ENCODE results near the gene PLB1.
A peak's percentile ranks its signal among the peaks of the same experiment; 100 is the strongest.
"Not testable (repeated sequence)": the region's sequence is repeated elsewhere in the genome, so short reads cannot be mapped to it uniquely, and the experiment has no call there.

PLB1 gene

GRCh38 chr2:28665811-28666377 lies 170.0 kb downstream of the PLB1 start:
- not testable (repeated sequence) for DNase-seq (ENCODE audit: low read depth, low spot score)

GRCh38 chr2:28666496-28667184 lies 170.8 kb downstream of the PLB1 start:
- DNase-seq (ENCODE audit: low read depth, low spot score) = no peak

GRCh38 chr2:28667261-28667660 lies 171.4 kb downstream of the PLB1 start:
- DNase-seq (ENCODE audit: low read depth, low spot score) = no peak

GRCh38 chr2:28668106-28668814 lies 172.4 kb downstream of the PLB1 start:
- no peak for DNase-seq (ENCODE audit: low read depth, low spot score)

- no peak for DNase-seq (ENCODE audit: low read depth, low spot score)
These were observed 173.0 kb downstream of the PLB1 start for GRCh38 chr2:28668880-28669279.

GRCh38 chr2:28670856-28671255 lies 175.0 kb downstream of the PLB1 start:
- no peak for DNase-seq (ENCODE audit: low read depth, low spot score)

- no peak for DNase-seq (ENCODE audit: low read depth, low spot score)
These were observed 177.5 kb downstream of the PLB1 start for GRCh38 chr2:28673338-28673737.

- no peak for DNase-seq (ENCODE audit: low read depth, low spot score)
These were observed 178.3 kb downstream of the PLB1 start for GRCh38 chr2:28674062-28674712.

GRCh38 chr2:28674713-28675068 lies 178.8 kb downstream of the PLB1 start:
- no peak for DNase-seq (ENCODE audit: low read depth, low spot score)

- no peak for DNase-seq (ENCODE audit: low read depth, low spot score)
These were observed 180.4 kb downstream of the PLB1 start for GRCh38 chr2:28676152-28676835.

GRCh38 chr2:28678175-28678855 lies 182.5 kb downstream of the PLB1 start:
- no peak for DNase-seq (ENCODE audit: low read depth, low spot score)

GRCh38 chr2:28678944-28679343 lies 183.1 kb downstream of the PLB1 start:
- DNase-seq (ENCODE audit: low read depth, low spot score) = no peak

- DNase-seq (ENCODE audit: low read depth, low spot score) = no peak
These were observed 184.8 kb downstream of the PLB1 start for GRCh38 chr2:28680657-28681056.

- no peak for DNase-seq (ENCODE audit: low read depth, low spot score)
These were observed 185.3 kb downstream of the PLB1 start for GRCh38 chr2:28681158-28681571.

- no peak for DNase-seq (ENCODE audit: low read depth, low spot score)
These were observed 185.7 kb downstream of the PLB1 start for GRCh38 chr2:28681606-28682005.

- DNase-seq (ENCODE audit: low read depth, low spot score) = peak; percentile 76
These were observed 187.3 kb downstream of the PLB1 start for GRCh38 chr2:28683100-28683706.

GRCh38 chr2:28684142-28684858 lies 188.4 kb downstream of the PLB1 start:
- no peak for DNase-seq (ENCODE audit: low read depth, low spot score)

GRCh38 chr2:28687171-28687570 lies 191.3 kb downstream of the PLB1 start:
- no peak for DNase-seq (ENCODE audit: low read depth, low spot score)

GRCh38 chr2:28687640-28688385 lies 192.0 kb downstream of the PLB1 start:
- DNase-seq (ENCODE audit: low read depth, low spot score) = no peak

- DNase-seq (ENCODE audit: low read depth, low spot score) = no peak
These were observed 193.0 kb downstream of the PLB1 start for GRCh38 chr2:28688818-28689217.
